ENCODE measurements around the gene POU2F3.

DNA sequence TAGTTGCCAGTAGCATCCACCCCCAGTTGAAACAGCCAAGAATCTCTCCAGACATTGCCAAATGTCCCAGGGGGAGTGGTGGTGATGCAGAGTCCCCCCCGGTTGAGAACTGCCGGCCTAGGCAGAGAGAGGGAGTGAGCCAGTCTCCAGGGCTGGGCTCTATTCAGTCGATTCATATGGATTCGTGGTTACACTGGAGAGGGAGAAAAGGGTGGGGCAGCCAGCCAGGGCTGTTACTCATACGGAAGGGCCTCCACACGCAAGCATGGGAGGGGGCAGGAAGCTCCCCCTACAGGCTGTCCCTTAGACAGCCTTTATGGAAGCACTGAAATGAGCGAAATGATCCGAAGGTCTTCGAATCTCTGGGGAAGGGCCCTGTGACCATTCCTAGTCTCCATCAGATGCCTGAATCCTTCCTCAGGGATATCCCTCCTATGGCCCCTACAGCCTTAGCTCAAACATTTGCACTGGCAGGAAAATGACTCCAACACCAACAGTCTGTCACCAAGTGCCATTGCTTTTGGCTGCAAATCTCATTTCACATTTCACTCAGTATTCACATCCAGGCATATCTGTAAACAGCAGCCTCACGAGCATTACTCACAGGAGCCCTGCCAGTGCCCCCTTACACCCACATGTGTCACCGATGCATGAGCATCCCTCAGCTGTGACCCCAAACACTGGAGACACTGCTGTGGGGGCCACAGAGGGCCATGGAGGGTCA is 66.7 kb downstream of the POU2F3 start:
- TF ChIP-seq, protein P1, sequence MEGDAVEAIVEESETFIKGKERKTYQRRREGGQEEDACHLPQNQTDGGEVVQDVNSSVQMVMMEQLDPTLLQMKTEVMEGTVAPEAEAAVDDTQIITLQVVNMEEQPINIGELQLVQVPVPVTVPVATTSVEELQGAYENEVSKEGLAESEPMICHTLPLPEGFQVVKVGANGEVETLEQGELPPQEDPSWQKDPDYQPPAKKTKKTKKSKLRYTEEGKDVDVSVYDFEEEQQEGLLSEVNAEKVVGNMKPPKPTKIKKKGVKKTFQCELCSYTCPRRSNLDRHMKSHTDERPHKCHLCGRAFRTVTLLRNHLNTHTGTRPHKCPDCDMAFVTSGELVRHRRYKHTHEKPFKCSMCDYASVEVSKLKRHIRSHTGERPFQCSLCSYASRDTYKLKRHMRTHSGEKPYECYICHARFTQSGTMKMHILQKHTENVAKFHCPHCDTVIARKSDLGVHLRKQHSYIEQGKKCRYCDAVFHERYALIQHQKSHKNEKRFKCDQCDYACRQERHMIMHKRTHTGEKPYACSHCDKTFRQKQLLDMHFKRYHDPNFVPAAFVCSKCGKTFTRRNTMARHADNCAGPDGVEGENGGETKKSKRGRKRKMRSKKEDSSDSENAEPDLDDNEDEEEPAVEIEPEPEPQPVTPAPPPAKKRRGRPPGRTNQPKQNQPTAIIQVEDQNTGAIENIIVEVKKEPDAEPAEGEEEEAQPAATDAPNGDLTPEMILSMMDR (IDR thresholded peaks at IDR 0.05), result peak in 5 of 6 experiments; percentile 12 to 71 (median 33)
- peak in 1 of 4 donors; percentile 10 for TF ChIP-seq POLR2A (IDR thresholded peaks at IDR 0.05)

Measured in esophagus squamous epithelium (tissue), 4 donors.